ENCODE data around the gene TMSB4Y. TPM values are rescaled to one million over a fixed set of nuclear protein-coding genes. Genes with fewer than 3 reads are reported as not detected.

Gene TMSB4Y
- 1.5 and 1.6 TPM in 2 replicates for polyA plus RNA-seq (2013)

GRCh38 chrY:13703568-13703968, at the start of gene TMSB4Y:
TMSB4Y (plus strand) TSS chrY:13703899.
- WGBS (ENCODE audit: extremely low coverage, insufficient coverage, insufficient read length): no CpG with 5 or more reads among the region's 28 CpGs
- Histone ChIP-seq H3K4me3 (ENCODE audit: low read depth, low read length) (peak within 1 kb of the TSS; percentile 67), H2BK5ac (ENCODE audit: low read depth, low read length, poor library complexity) (peak within 1 kb of the TSS; percentile 89)

GRCh38 chrY:13664162-13664561, 39.5 kb upstream of the TMSB4Y start:
- Histone ChIP-seq H3K14ac (ENCODE audit: low read length) (no peak overlapping the region), H3K27ac (ENCODE audit: low read depth, low read length) (no peak overlapping the region)
- WGBS (ENCODE audit: extremely low coverage, insufficient coverage, insufficient read length): no CpG with 5 or more reads among the region's 1 CpG

More at GRCh38 chrY:13703568-13703968, at the start of gene TMSB4Y:
- Histone ChIP-seq H4K8ac (ENCODE audit: low read depth, low read length) (peak within 1 kb of the TSS; percentile 88), H3K36me3 (ENCODE audit: control insufficient read depth in 1 of 2, insufficient read depth in 2 of 2, low read length in 2 of 2) (no peaks in the 10 kb centered on the region), H3K9me3 (ENCODE audit: insufficient read depth, low read depth, low read length) (no peaks in the 10 kb centered on the region), H2AFZ (ENCODE audit: insufficient read depth, low read length, poor library complexity) (peak within 1 kb of the TSS; percentile 54), H3K14ac (ENCODE audit: low read length) (peak within 1 kb of the TSS; percentile 77), H3K27ac (ENCODE audit: low read depth, low read length) (peak within 1 kb of the TSS; percentile 93), H2BK120ac (ENCODE audit: insufficient read depth, low read length, poor library complexity) (peak within 1 kb of the TSS; percentile 73), H3K4ac (ENCODE audit: low read depth, low read length) (no peak within 1 kb of the TSS), H4K12ac (ENCODE audit: low read depth, low read length) (peak within 1 kb of the TSS; percentile 62), H3K4me2 (ENCODE audit: low read length) (peak within 1 kb of the TSS; percentile 62), H3K79me1 (ENCODE audit: low read length) (peaks cover 8% of the 10 kb centered on the region), H3K79me2 (ENCODE audit: control insufficient read depth, insufficient read depth, low read length, poor library complexity) (no peaks in the 10 kb centered on the region), H2AK5ac (ENCODE audit: low read length) (no peak within 1 kb of the TSS), H4K91ac (ENCODE audit: low read depth, low read length) (peak within 1 kb of the TSS; percentile 82), H3K4me1 (ENCODE audit: control insufficient read depth in 1 of 2, insufficient read depth in 2 of 2, low read length in 2 of 2) (no peaks in the 10 kb centered on the region), H3K23ac (ENCODE audit: low read length) (no peak within 1 kb of the TSS), H3K27me3 (ENCODE audit: insufficient read depth, low read length) (no peaks in the 10 kb centered on the region), H3K9ac (ENCODE audit: low read length) (peak within 1 kb of the TSS; percentile 71), H2BK12ac (ENCODE audit: low read length) (no peak within 1 kb of the TSS), H3K18ac (ENCODE audit: low read length) (peak within 1 kb of the TSS; percentile 32)
- peak in 1 of 2 donors; percentile 83 for DNase-seq

GRCh38 chrY:13671122-13671521, 32.6 kb upstream of the TMSB4Y start:
- Histone ChIP-seq H3K4me3 (ENCODE audit: low read depth, low read length) (no peak overlapping the region), H3K14ac (ENCODE audit: low read length) (no peak overlapping the region), H3K27me3 (ENCODE audit: insufficient read depth, low read length) (no peaks in the 10 kb centered on the region), H4K8ac (ENCODE audit: low read depth, low read length) (no peak overlapping the region), H3K27ac (ENCODE audit: low read depth, low read length) (no peak overlapping the region), H3K4me2 (ENCODE audit: low read length) (no peak overlapping the region), H2BK120ac (ENCODE audit: insufficient read depth, low read length, poor library complexity) (no peak overlapping the region), H2AK5ac (ENCODE audit: low read length) (no peak overlapping the region), H3K18ac (ENCODE audit: low read length) (no peak overlapping the region), H3K23ac (ENCODE audit: low read length) (no peak overlapping the region), H3K4me1 (ENCODE audit: control insufficient read depth in 1 of 2, insufficient read depth in 2 of 2, low read length in 2 of 2) (no peaks in the 10 kb centered on the region), H3K79me1 (ENCODE audit: low read length) (no peaks in the 10 kb centered on the region), H3K4ac (ENCODE audit: low read depth, low read length) (no peak overlapping the region), H2BK12ac (ENCODE audit: low read length) (no peak overlapping the region), H3K79me2 (ENCODE audit: control insufficient read depth, insufficient read depth, low read length, poor library complexity) (no peaks in the 10 kb centered on the region), H4K91ac (ENCODE audit: low read depth, low read length) (no peak overlapping the region), H2AFZ (ENCODE audit: insufficient read depth, low read length, poor library complexity) (no peak overlapping the region), H2BK5ac (ENCODE audit: low read depth, low read length, poor library complexity) (no peak overlapping the region), H3K9ac (ENCODE audit: low read length) (no peak overlapping the region), H3K9me3 (ENCODE audit: insufficient read depth, low read depth, low read length) (no peaks in the 10 kb centered on the region), H4K12ac (ENCODE audit: low read depth, low read length) (no peak overlapping the region), H3K36me3 (ENCODE audit: control insufficient read depth in 1 of 2, insufficient read depth in 2 of 2, low read length in 2 of 2) (no peaks in the 10 kb centered on the region)
- WGBS (ENCODE audit: extremely low coverage, insufficient coverage, insufficient read length): no CpG with 5 or more reads among the region's 2 CpGs
- no peak for DNase-seq

More at GRCh38 chrY:13664162-13664561, 39.5 kb upstream of the TMSB4Y start:
- Histone ChIP-seq H3K23ac (ENCODE audit: low read length) (no peak overlapping the region), H3K79me1 (ENCODE audit: low read length) (no peaks in the 10 kb centered on the region), H2BK120ac (ENCODE audit: insufficient read depth, low read length, poor library complexity) (no peak overlapping the region), H3K4me3 (ENCODE audit: low read depth, low read length) (no peak overlapping the region), H3K79me2 (ENCODE audit: control insufficient read depth, insufficient read depth, low read length, poor library complexity) (no peaks in the 10 kb centered on the region), H4K91ac (ENCODE audit: low read depth, low read length) (no peak overlapping the region), H3K4me1 (ENCODE audit: control insufficient read depth in 1 of 2, insufficient read depth in 2 of 2, low read length in 2 of 2) (no peaks in the 10 kb centered on the region), H3K18ac (ENCODE audit: low read length) (no peak overlapping the region), H3K9ac (ENCODE audit: low read length) (no peak overlapping the region), H2AFZ (ENCODE audit: insufficient read depth, low read length, poor library complexity) (no peak overlapping the region), H3K9me3 (ENCODE audit: insufficient read depth, low read depth, low read length) (no peaks in the 10 kb centered on the region), H2AK5ac (ENCODE audit: low read length) (no peak overlapping the region), H3K4me2 (ENCODE audit: low read length) (no peak overlapping the region), H4K8ac (ENCODE audit: low read depth, low read length) (no peak overlapping the region), H2BK5ac (ENCODE audit: low read depth, low read length, poor library complexity) (no peak overlapping the region), H3K4ac (ENCODE audit: low read depth, low read length) (no peak overlapping the region), H4K12ac (ENCODE audit: low read depth, low read length) (no peak overlapping the region), H3K27me3 (ENCODE audit: insufficient read depth, low read length) (no peaks in the 10 kb centered on the region), H2BK12ac (ENCODE audit: low read length) (no peak overlapping the region), H3K36me3 (ENCODE audit: control insufficient read depth in 1 of 2, insufficient read depth in 2 of 2, low read length in 2 of 2) (no peaks in the 10 kb centered on the region)
- no peak for DNase-seq

GRCh38 chrY:13702276-13702675, 1.4 kb upstream of the TMSB4Y start:
- Histone ChIP-seq H3K9me3 (ENCODE audit: insufficient read depth, low read depth, low read length) (no peaks in the 10 kb centered on the region), H2BK12ac (ENCODE audit: low read length) (no peak overlapping the region)
- WGBS (ENCODE audit: extremely low coverage, insufficient coverage, insufficient read length): no CpG with 5 or more reads among the region's 11 CpGs

More at GRCh38 chrY:13702276-13702675, 1.4 kb upstream of the TMSB4Y start:
- Histone ChIP-seq H3K4me2 (ENCODE audit: low read length) (peak overlapping the region; percentile 47), H3K9ac (ENCODE audit: low read length) (no peak overlapping the region), H3K79me2 (ENCODE audit: control insufficient read depth, insufficient read depth, low read length, poor library complexity) (no peaks in the 10 kb centered on the region), H3K4ac (ENCODE audit: low read depth, low read length) (no peak overlapping the region), H3K14ac (ENCODE audit: low read length) (no peak overlapping the region), H2AK5ac (ENCODE audit: low read length) (no peak overlapping the region), H2BK5ac (ENCODE audit: low read depth, low read length, poor library complexity) (no peak overlapping the region), H3K18ac (ENCODE audit: low read length) (no peak overlapping the region), H3K4me3 (ENCODE audit: low read depth, low read length) (no peak overlapping the region), H3K36me3 (ENCODE audit: control insufficient read depth in 1 of 2, insufficient read depth in 2 of 2, low read length in 2 of 2) (no peaks in the 10 kb centered on the region), H3K27ac (ENCODE audit: low read depth, low read length) (peak overlapping the region; percentile 22), H4K12ac (ENCODE audit: low read depth, low read length) (no peak overlapping the region), H3K4me1 (ENCODE audit: control insufficient read depth in 1 of 2, insufficient read depth in 2 of 2, low read length in 2 of 2) (no peaks in the 10 kb centered on the region), H3K23ac (ENCODE audit: low read length) (no peak overlapping the region), H2BK120ac (ENCODE audit: insufficient read depth, low read length, poor library complexity) (no peak overlapping the region), H4K8ac (ENCODE audit: low read depth, low read length) (no peak overlapping the region), H3K27me3 (ENCODE audit: insufficient read depth, low read length) (no peaks in the 10 kb centered on the region), H4K91ac (ENCODE audit: low read depth, low read length) (no peak overlapping the region), H2AFZ (ENCODE audit: insufficient read depth, low read length, poor library complexity) (no peak overlapping the region), H3K79me1 (ENCODE audit: low read length) (peaks cover 8% of the 10 kb centered on the region)
- DNase-seq: no peak
